ENCODE data around the gene KRT78. TPM values are rescaled to one million over a fixed set of nuclear protein-coding genes. Genes with fewer than 3 reads are reported as not detected.

KRT78 gene
- total and polyA plus RNA-seq, 8 donors: 0.27 to 1.1 (median 0.45) TPM; not detected in 4

GRCh38 chr12:52813885-52814709, 34.7 kb downstream of the KRT78 start, which contains the start of gene KRT4:
TSS of gene KRT4 (minus strand) at chr12:52814116. CDS start at chr12:52814058, 58 bp downstream.
- no peaks in the 10 kb centered on the region for H3K9me3 ChIP-seq
- H3K4me3 ChIP-seq: no peak within 1 kb of the TSS
- FAIRE-seq: no peak
- H3K36me3 ChIP-seq: no peaks in the 10 kb centered on the region
- no peak for TF ChIP-seq CTCF (IDR thresholded peaks at IDR 0.05)
- WGBS, 2 donors: 57 to 61% methylated on average over 15 of the region's 15 CpGs
- intact Hi-C loops (cut with DNase I): no loop called here
- no peaks in the 10 kb centered on the region for H3K27me3 ChIP-seq
- no peak for DNase-seq
- no peaks in the 10 kb centered on the region for H3K4me1 ChIP-seq
- ATAC-seq: peak; percentile 43 to 73 (median 65)
- H3K27ac ChIP-seq: no peak within 1 kb of the TSS

GRCh38 chr12:52813203-52813819, 35.5 kb downstream of the KRT78 start:
- 66 to 74% methylated on average over 10 of the region's 10 CpGs for WGBS, 2 donors

GRCh38 chr12:52812749-52813148, 36.0 kb downstream of the KRT78 start:
- H3K36me3 ChIP-seq: no peaks in the 10 kb centered on the region
- no peak for TF ChIP-seq CTCF (IDR thresholded peaks at IDR 0.05)
- DNase-seq: no peak
- 38 to 52% methylated on average over 3 of the region's 3 CpGs for WGBS, 2 donors
- no peaks in the 10 kb centered on the region for H3K9me3 ChIP-seq
- ATAC-seq: no peak
- intact Hi-C loops (cut with DNase I): no loop called here
- no peak overlapping the region for H3K27ac ChIP-seq
- FAIRE-seq: no peak
- H3K27me3 ChIP-seq: no peaks in the 10 kb centered on the region
- no peaks in the 10 kb centered on the region for H3K4me1 ChIP-seq
- no peak overlapping the region for H3K4me3 ChIP-seq

More at GRCh38 chr12:52813203-52813819, 35.5 kb downstream of the KRT78 start:
- intact Hi-C loops (cut with DNase I): no loop called here
- H3K27ac ChIP-seq: no peak overlapping the region
- no peak for ATAC-seq
- no peaks in the 10 kb centered on the region for H3K27me3 ChIP-seq
- no peak for DNase-seq
- no peaks in the 10 kb centered on the region for H3K36me3 ChIP-seq
- TF ChIP-seq CTCF (IDR thresholded peaks at IDR 0.05): no peak
- no peaks in the 10 kb centered on the region for H3K9me3 ChIP-seq
- no peak overlapping the region for H3K4me3 ChIP-seq
- no peak for FAIRE-seq
- H3K4me1 ChIP-seq: no peaks in the 10 kb centered on the region

- no peak for FAIRE-seq
- WGBS, 2 donors: 53 to 66% methylated on average over 4 of the region's 4 CpGs
- no peak for TF ChIP-seq CTCF (IDR thresholded peaks at IDR 0.05)
Measured at GRCh38 chr12:52812073-52812400, 36.8 kb downstream of the KRT78 start.

More at GRCh38 chr12:52812073-52812400, 36.8 kb downstream of the KRT78 start:
- Histone ChIP-seq H3K27ac (no peak overlapping the region), H3K4me3 (no peak overlapping the region), H3K27me3 (no peaks in the 10 kb centered on the region), H3K9me3 (no peaks in the 10 kb centered on the region), H3K4me1 (no peaks in the 10 kb centered on the region), H3K36me3 (no peaks in the 10 kb centered on the region)
- ATAC-seq: no peak
- intact Hi-C loops (cut with DNase I): no loop called here
- no peak for DNase-seq

Measured in pancreas (tissue), 10 donors.